Stimulated activated CD8-positive, alpha-beta memory T cell treated with anti-CD3 and anti-CD28 coated beads, Interleukin-12 subunit alpha, Interleukin-12 subunit beta, amount 100 ng/mL, for 4 hours (primary cell): Measurements from ENCODE around the gene MPC1.
"Not testable (repeated sequence)": the region's sequence is repeated elsewhere in the genome, so short reads cannot be mapped to it uniquely, and the experiment has no call there.

Source experiments
- DNase-seq: peaks from one replicate; pipeline ENCODE4 v3.0.0-alpha.2; 2020; ENCODE audit warnings: low read depth

MPC1 gene

GRCh38 chr6:166379800-166380199 lies 2.9 kb downstream of the MPC1 start:
- DNase-seq = no peak

GRCh38 chr6:166379103-166379586 lies 3.6 kb downstream of the MPC1 start:
- no peak for DNase-seq

GRCh38 chr6:166377721-166378120 lies 5.0 kb downstream of the MPC1 start:
- no peak for DNase-seq

GRCh38 chr6:166375013-166375412 lies 7.7 kb downstream of the MPC1 start:
- no peak for DNase-seq

GRCh38 chr6:166370489-166370888 lies 12.3 kb downstream of the MPC1 start:
- DNase-seq = no peak

- DNase-seq = no peak
Measured at GRCh38 chr6:166369782-166370181, 13.0 kb downstream of the MPC1 start.

GRCh38 chr6:166366921-166367320 lies 15.8 kb downstream of the MPC1 start:
- DNase-seq = no peak

GRCh38 chr6:166365806-166366205 lies 16.9 kb downstream of the MPC1 start:
- no peak for DNase-seq

- DNase-seq = no peak
Measured at GRCh38 chr6:166365221-166365620, 17.5 kb downstream of the MPC1 start.

GRCh38 chr6:166364456-166364855 lies 18.3 kb downstream of the MPC1 start:
- no peak for DNase-seq

GRCh38 chr6:166362427-166362826 lies 20.3 kb downstream of the MPC1 start:
- not testable (repeated sequence) for DNase-seq

- no peak for DNase-seq
Measured at GRCh38 chr6:166361077-166361429, 21.7 kb downstream of the MPC1 start.

GRCh38 chr6:166360243-166361076 lies 22.3 kb downstream of the MPC1 start:
- DNase-seq = no peak

- DNase-seq = no peak
Measured at GRCh38 chr6:166355552-166355951, 27.2 kb downstream of the MPC1 start.

- DNase-seq = no peak
Measured at GRCh38 chr6:166354965-166355364, 27.8 kb downstream of the MPC1 start.

- no peak for DNase-seq
Measured at GRCh38 chr6:166354143-166354542, 28.6 kb downstream of the MPC1 start.

- no peak for DNase-seq
Measured at GRCh38 chr6:166353507-166353906, 29.2 kb downstream of the MPC1 start.

- DNase-seq = no peak
Measured at GRCh38 chr6:166352923-166353322, 29.8 kb downstream of the MPC1 start.

GRCh38 chr6:166351715-166352285 lies 30.9 kb downstream of the MPC1 start:
- DNase-seq = no peak

GRCh38 chr6:166348305-166348949 lies 34.3 kb downstream of the MPC1 start:
- DNase-seq = no peak

GRCh38 chr6:166346965-166347364 lies 35.8 kb downstream of the MPC1 start:
- no peak for DNase-seq

- no peak for DNase-seq
Measured at GRCh38 chr6:166346449-166346848, 36.3 kb downstream of the MPC1 start.

GRCh38 chr6:166345672-166346071 lies 37.1 kb downstream of the MPC1 start:
- not testable (repeated sequence) for DNase-seq
